GM23248 (cell line): ENCODE data around the gene MAP7D2. TPM values are rescaled to one million over a fixed set of nuclear protein-coding genes. Genes with fewer than 3 reads are reported as not detected.

Experiments
- DNase-seq: peaks from one replicate; pipeline ENCODE4 v3.0.0-alpha.2; 2015
- H2AFZ ChIP-seq: fragments of 200-600 bp; sonication (generic); 2 replicates; pipeline ENCODE4 v1.6.1; 2016; ENCODE audit warnings: antibody characterized with exemption
- H3F3A ChIP-seq: fragments of 200-600 bp; sonication (generic); 2 replicates; pipeline ENCODE4 v1.6.1; 2016; ENCODE audit warnings: mild to moderate bottlenecking, antibody characterized with exemption, mixed run types; ENCODE audit not compliant: insufficient read depth
- H3K27ac ChIP-seq: fragments of 200-600 bp; sonication (generic); 2 replicates; pipeline ENCODE4 v1.5.1; 2016; ENCODE audit warnings: mild to moderate bottlenecking
- H3K27me3 ChIP-seq: fragments of 200-600 bp; sonication (generic); replicated peaks from 2 replicates; pipeline ENCODE4 v1.6.1; 2016; ENCODE audit warnings: mild to moderate bottlenecking; ENCODE audit not compliant: insufficient read depth
- H3K36me3 ChIP-seq: fragments of 200-600 bp; sonication (generic); 2 replicates; pipeline ENCODE4 v1.6.1; 2016; ENCODE audit warnings: low read depth, mild to moderate bottlenecking
- H3K4me1 ChIP-seq: fragments of 200-600 bp; sonication (generic); 2 replicates; pipeline ENCODE4 v1.6.1; 2016; ENCODE audit warnings: mild to moderate bottlenecking; ENCODE audit not compliant: insufficient read depth
- H3K4me2 ChIP-seq: fragments of 200-600 bp; sonication (generic); one replicate; pipeline ENCODE4 v1.6.1; 2016; ENCODE audit warnings: mild to moderate bottlenecking; ENCODE audit not compliant: unreplicated experiment
- H3K4me3 ChIP-seq: fragments of 200-600 bp; sonication (generic); 2 replicates; pipeline ENCODE4 v1.5.1; 2016; ENCODE audit warnings: mild to moderate bottlenecking
- H3K79me2 ChIP-seq: fragments of 200-600 bp; sonication (generic); 2 replicates; pipeline ENCODE4 v1.6.1; 2016; ENCODE audit warnings: mild to moderate bottlenecking; ENCODE audit not compliant: insufficient read depth
- H3K9ac ChIP-seq: fragments of 200-600 bp; sonication (generic); 2 replicates; pipeline ENCODE4 v1.6.1; 2016; ENCODE audit warnings: mild to moderate bottlenecking
- H3K9me2 ChIP-seq: fragments of 200-600 bp; sonication (generic); 2 replicates; pipeline ENCODE4 v1.6.1; 2016; ENCODE audit warnings: mixed run types, mild to moderate bottlenecking, moderate library complexity; ENCODE audit not compliant: insufficient read depth
- H3K9me3 ChIP-seq: fragments of 200-600 bp; sonication (generic); one replicate; pipeline ENCODE4 v1.6.1; 2017; ENCODE audit warnings: low read depth
- H4K20me1 ChIP-seq: fragments of 200-600 bp; sonication (generic); 2 replicates; pipeline ENCODE4 v1.6.0; 2016; ENCODE audit not compliant: insufficient read depth
- EZH2 ChIP-seq: fragments of 200-600 bp; sonication (generic); IDR thresholded peaks from 2 replicates; pipeline ENCODE4 v1.6.1; 2018; ENCODE audit warnings: antibody characterized with exemption, mild to moderate bottlenecking; ENCODE audit not compliant: insufficient read depth, poor library complexity, severe bottlenecking
- EZH2phosphoT487 ChIP-seq: fragments of 200-600 bp; sonication (generic); IDR thresholded peaks from 2 replicates; pipeline ENCODE4 v1.6.1; 2018; ENCODE audit warnings: antibody characterized with exemption, moderate library complexity, mild to moderate bottlenecking, low read depth; ENCODE audit not compliant: insufficient read depth
- WGBS, 2 experiments: methylation state at CpG; one replicate each; pipeline ENCODE4 v1.1.6; 2015 to 2017; ENCODE audit warnings: low lambda C conversion rate in 2 of 2, low coverage in 1 of 2; ENCODE audit errors: missing lambda C conversion rate in 2 of 2; 5-methylcytosine and 5-hydroxymethylcytosine counted together
- in situ Hi-C: fragments of 300-500 bp; cut with MboI; formaldehyde crosslinking; loops from 2 replicates; pipeline ENCODE4 v1.15.0; 2020
- polyA plus RNA-seq: library from polyadenylated mRNA; unstranded; fragments of >200 nt; fragmentation: Nextera tagmentation; extraction: Ambion mirVana; gene quantifications from 2 replicates; pipeline ENCODE4 v1.2.1, GENCODE V29; 2016
- total RNA-seq: library from RNA; depleted of rRNA; stranded (reverse); fragments of >200 nt; shearing (Covaris generic); gene quantifications from 2 replicates; pipeline ENCODE4 v1.2.3, GENCODE V29; 2014

Gene MAP7D2
- total and polyA plus RNA-seq, 2 experiments from 2014 or later: 0.11 to 0.32 TPM

DNA sequence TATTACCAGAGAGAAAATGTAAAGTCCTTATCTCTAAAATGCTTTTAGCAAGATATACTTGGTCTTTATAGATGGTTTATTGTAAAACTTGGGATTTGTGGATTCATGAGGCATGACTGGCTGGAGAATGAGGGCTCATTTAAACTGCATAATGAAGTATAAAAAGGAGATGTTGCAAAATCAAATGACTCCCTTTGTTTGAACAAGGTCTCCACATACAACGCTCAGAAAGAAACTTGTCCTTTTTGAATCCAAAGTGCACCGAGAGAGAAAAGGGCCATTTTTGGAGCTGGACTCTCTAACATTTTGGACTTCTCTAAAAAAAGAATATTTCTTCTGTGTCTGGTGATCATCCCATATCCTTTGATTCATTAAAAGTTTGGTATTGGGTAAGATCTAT lies 32.6 kb upstream of the MAP7D2 start:
- Histone ChIP-seq H3K4me1 (no peaks in the 10 kb centered on the region), H3K9ac (no peak overlapping the region), H3K79me2 (no peaks in the 10 kb centered on the region), H3K36me3 (no peaks in the 10 kb centered on the region; the same call in 1 of the 2 replicates), H3K9me3 (no peaks in the 10 kb centered on the region), H2AFZ (no peak overlapping the region), H3K9me2 (no peaks in the 10 kb centered on the region), H3K4me3 (no peak overlapping the region), H3K27me3 (no peaks in the 10 kb centered on the region), H4K20me1 (no peaks in the 10 kb centered on the region), H3K27ac (no peak overlapping the region), H3K4me2 (no peak overlapping the region), H3F3A (no peaks in the 10 kb centered on the region)
- DNase-seq: no peak
- no peak for TF ChIP-seq EZH2phosphoT487
- no peak for TF ChIP-seq EZH2
- 95 to 100% methylated on average over 2 of the region's 2 CpGs for WGBS, 2 experiments
- in situ Hi-C loops: no loop called here

- H3K9me2 ChIP-seq: no peaks in the 10 kb centered on the region
- no peaks in the 10 kb centered on the region for H4K20me1 ChIP-seq
- H3K4me2 ChIP-seq: no peak overlapping the region
- H3K9ac ChIP-seq: no peak overlapping the region
- no peak overlapping the region for H2AFZ ChIP-seq
- in situ Hi-C loops: no loop called here
- H3K27me3 ChIP-seq: no peaks in the 10 kb centered on the region
- H3K4me3 ChIP-seq: no peak overlapping the region
- H3K9me3 ChIP-seq: no peaks in the 10 kb centered on the region
- TF ChIP-seq EZH2 (no peak), EZH2phosphoT487 (no peak)
- no peaks in the 10 kb centered on the region for H3K36me3 ChIP-seq
- WGBS, 2 experiments: 100% methylated on average over 1 of the region's 1 CpG
- peaks cover 9% of the 10 kb centered on the region; the same call in 1 of the 2 replicates for H3F3A ChIP-seq
- H3K79me2 ChIP-seq: no peaks in the 10 kb centered on the region
- no peak overlapping the region for H3K27ac ChIP-seq
- no peak for DNase-seq
- no peaks in the 10 kb centered on the region for H3K4me1 ChIP-seq
Observed at GRCh38 chrX:20147561-20147960, 30.9 kb upstream of the MAP7D2 start.

GRCh38 chrX:20144491-20144890 lies 27.8 kb upstream of the MAP7D2 start:
- Histone ChIP-seq H3K36me3 (no peaks in the 10 kb centered on the region), H3K9me2 (no peaks in the 10 kb centered on the region), H3K79me2 (peaks cover 17% of the 10 kb centered on the region), H2AFZ (no peak overlapping the region), H3K27me3 (no peaks in the 10 kb centered on the region), H3K9ac (no peak overlapping the region), H3F3A (peaks cover 21% of the 10 kb centered on the region), H3K4me1 (peaks cover 3% of the 10 kb centered on the region; the same call in 1 of the 2 replicates), H3K9me3 (no peaks in the 10 kb centered on the region), H3K4me3 (no peak overlapping the region), H3K27ac (no peak overlapping the region), H4K20me1 (peaks cover 10% of the 10 kb centered on the region), H3K4me2 (no peak overlapping the region)
- peak; percentile 66 for DNase-seq
- 39 to 48% methylated on average over 2 of the region's 3 CpGs for WGBS, 2 experiments
- TF ChIP-seq EZH2 (no peak), EZH2phosphoT487 (no peak)
- in situ Hi-C loops: no loop called here

DNA sequence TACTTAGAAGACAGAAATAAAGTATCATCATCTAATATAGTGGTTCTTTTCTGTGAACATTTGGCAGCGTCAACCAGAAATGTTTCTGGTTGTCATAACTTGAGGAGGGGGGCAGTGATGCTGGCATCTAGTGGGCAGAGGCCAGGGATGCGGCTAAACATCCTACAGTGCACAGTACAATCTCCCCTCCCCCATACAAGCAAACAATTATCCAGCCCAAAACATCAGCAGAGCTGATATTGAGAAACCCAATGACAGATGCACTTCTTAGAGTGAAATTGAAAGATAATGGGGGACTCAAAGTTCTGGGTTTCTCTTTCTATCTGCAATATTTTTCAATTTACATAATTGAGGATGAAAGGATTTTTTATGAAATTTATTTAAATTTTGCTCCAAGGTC lies 26.9 kb upstream of the MAP7D2 start:
- H3K27ac ChIP-seq: no peak overlapping the region
- no peaks in the 10 kb centered on the region for H3K9me3 ChIP-seq
- H3F3A ChIP-seq: peaks cover 25% of the 10 kb centered on the region
- H3K4me2 ChIP-seq: no peak overlapping the region
- H4K20me1 ChIP-seq: peaks cover 15% of the 10 kb centered on the region
- TF ChIP-seq EZH2phosphoT487 (no peak), EZH2 (no peak)
- H3K36me3 ChIP-seq: peaks cover 3% of the 10 kb centered on the region; the same call in 1 of the 2 replicates
- in situ Hi-C loops: no loop called here
- no peaks in the 10 kb centered on the region for H3K9me2 ChIP-seq
- H3K79me2 ChIP-seq: peaks cover 26% of the 10 kb centered on the region
- H3K27me3 ChIP-seq: no peaks in the 10 kb centered on the region
- 30 to 32% methylated on average over 2 of the region's 2 CpGs for WGBS, 2 experiments
- H2AFZ ChIP-seq: no peak overlapping the region
- H3K4me3 ChIP-seq: no peak overlapping the region
- no peak for DNase-seq
- H3K9ac ChIP-seq: no peak overlapping the region
- peaks cover 12% of the 10 kb centered on the region; the same call in 1 of the 2 replicates for H3K4me1 ChIP-seq

DNA sequence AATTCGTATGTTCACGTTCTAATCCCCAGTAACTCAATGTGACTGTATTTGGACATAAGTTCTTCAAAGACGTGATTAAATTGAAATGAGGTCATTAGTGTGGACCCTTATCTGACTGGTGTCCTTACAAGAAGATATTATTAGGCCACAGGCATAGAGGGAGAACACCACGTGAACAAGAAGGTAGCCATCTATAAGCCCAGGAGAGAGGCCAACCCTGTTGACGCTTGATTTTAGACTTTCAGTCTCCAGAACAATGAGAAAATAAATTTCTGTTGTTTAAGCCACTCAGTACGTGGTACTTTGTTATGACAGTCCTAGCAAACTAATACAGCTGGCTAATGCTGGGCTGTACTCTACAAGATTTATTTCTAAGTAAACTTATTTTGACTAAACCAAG lies 26.4 kb upstream of the MAP7D2 start:
- 60 to 61% methylated on average over 6 of the region's 6 CpGs for WGBS, 2 experiments
- in situ Hi-C loops: no loop called here
- H3K36me3 ChIP-seq: peaks cover 8% of the 10 kb centered on the region

More for the DNA sequence above, 26.4 kb upstream of the MAP7D2 start:
- TF ChIP-seq EZH2phosphoT487: no peak
- no peak for TF ChIP-seq EZH2
- Histone ChIP-seq H3K4me3 (no peak overlapping the region), H4K20me1 (peaks cover 15% of the 10 kb centered on the region), H3K27me3 (no peaks in the 10 kb centered on the region), H3K4me2 (no peak overlapping the region), H3F3A (peaks cover 25% of the 10 kb centered on the region), H3K79me2 (peaks cover 31% of the 10 kb centered on the region), H3K9me2 (no peaks in the 10 kb centered on the region), H3K9ac (no peak overlapping the region), H3K9me3 (no peaks in the 10 kb centered on the region), H3K4me1 (peaks cover 14% of the 10 kb centered on the region; the same call in 1 of the 2 replicates), H2AFZ (no peak overlapping the region), H3K27ac (no peak overlapping the region)
- DNase-seq: no peak
